B cell (primary cell): Measurements from ENCODE around the gene AMOTL1.

Source experiments
- CTCF ChIP-seq: fragments of 200-600 bp; IDR thresholded peaks from one replicate; pipeline ENCODE4 v1.8.0; 2022; ENCODE audit warnings: antibody characterized with exemption, mild to moderate bottlenecking
- EZH2 ChIP-seq: IDR thresholded peaks from 2 replicates; pipeline ENCODE4 v1.6.1; 2012; ENCODE audit warnings: borderline replicate concordance, low read depth, mild to moderate bottlenecking, moderate library complexity, low read length; ENCODE audit not compliant: insufficient read depth, poor library complexity, severe bottlenecking

- TF ChIP-seq CTCF (no peak), EZH2 (no peak)
Observed at GRCh38 chr11:94790197-94790596, 22.0 kb downstream of the AMOTL1 start.
